GDM1 (cell line): Measurements from ENCODE around the gene CUX1.
"Not testable (repeated sequence)": the region's sequence is repeated elsewhere in the genome, so short reads cannot be mapped to it uniquely, and the experiment has no call there.

Experiments used
- DNase-seq: peaks from one replicate; lab custom pipeline; 2025; lab: John Stamatoyannopoulos, UW

Gene CUX1

GRCh38 chr7:102146122-102146521, 328.7 kb downstream of the CUX1 start:
- no peak for DNase-seq

- DNase-seq: no peak
Measured at GRCh38 chr7:102147008-102147407, 329.6 kb downstream of the CUX1 start.

- no peak for DNase-seq
Measured at GRCh38 chr7:102148799-102149198, 331.4 kb downstream of the CUX1 start.

GRCh38 chr7:102149416-102149815, 332.0 kb downstream of the CUX1 start:
- DNase-seq: no peak

GRCh38 chr7:102150266-102150665, 332.8 kb downstream of the CUX1 start:
- no peak for DNase-seq

GRCh38 chr7:102152672-102153598, 335.5 kb downstream of the CUX1 start:
- DNase-seq: no peak

GRCh38 chr7:102153599-102153946, 336.1 kb downstream of the CUX1 start:
- DNase-seq: no peak

GRCh38 chr7:102154425-102154824, 337.0 kb downstream of the CUX1 start:
- DNase-seq: no peak

GRCh38 chr7:102155821-102156441, 338.5 kb downstream of the CUX1 start:
- no peak for DNase-seq

GRCh38 chr7:102156867-102157266, 339.4 kb downstream of the CUX1 start:
- DNase-seq: no peak

- no peak for DNase-seq
Measured at GRCh38 chr7:102165136-102165535, 347.7 kb downstream of the CUX1 start.

GRCh38 chr7:102167254-102167653, 349.8 kb downstream of the CUX1 start:
- no peak for DNase-seq

- DNase-seq: no peak
Measured at GRCh38 chr7:102169651-102170392, 352.4 kb downstream of the CUX1 start.

GRCh38 chr7:102170393-102170970, 353.1 kb downstream of the CUX1 start:
- DNase-seq: no peak

GRCh38 chr7:102173669-102174068, 356.2 kb downstream of the CUX1 start:
- DNase-seq: no peak

- DNase-seq: no peak
Measured at GRCh38 chr7:102175423-102176170, 358.2 kb downstream of the CUX1 start.

GRCh38 chr7:102178410-102178809, 361.0 kb downstream of the CUX1 start:
- no peak for DNase-seq

GRCh38 chr7:102180727-102181126, 363.3 kb downstream of the CUX1 start:
- DNase-seq: no peak

GRCh38 chr7:102181517-102181916, 364.1 kb downstream of the CUX1 start:
- no peak for DNase-seq

- DNase-seq: no peak
Measured at GRCh38 chr7:102182016-102182415, 364.6 kb downstream of the CUX1 start.

GRCh38 chr7:102183848-102184247, 366.4 kb downstream of the CUX1 start:
- DNase-seq: not testable (repeated sequence)

- DNase-seq: no peak
Measured at GRCh38 chr7:102184303-102184702, 366.9 kb downstream of the CUX1 start.
